ENCODE results near the gene CYP24A1. TPM values are rescaled to one million over a fixed set of nuclear protein-coding genes. Genes with fewer than 3 reads are reported as not detected.

Gene CYP24A1
- total and polyA plus RNA-seq, 2 of the 13 experiments (the other 11 are each of a cell fraction or from before 2014, with no cell fraction given): 9.4 to 32.7 TPM

DNA sequence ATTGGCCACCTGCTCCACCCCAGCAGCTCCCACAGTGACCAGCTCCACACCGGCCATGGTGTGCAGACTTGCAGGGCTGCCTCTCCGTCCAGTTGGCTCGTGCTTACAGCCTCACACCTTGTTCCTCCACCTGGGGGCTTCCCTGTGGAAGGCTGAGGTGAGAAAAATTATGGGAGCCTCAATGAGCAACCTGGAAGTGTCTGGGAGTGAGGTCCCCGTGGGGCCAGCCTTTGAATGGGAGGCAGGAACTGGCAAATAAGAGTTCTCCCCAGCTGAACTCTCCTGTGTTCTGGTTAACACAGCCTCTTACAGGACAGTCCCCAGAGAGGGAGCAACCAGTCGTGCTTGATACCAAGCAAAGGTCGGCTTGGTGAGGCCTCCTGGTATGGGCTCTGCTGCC, 30.3 kb upstream of the CYP24A1 start (continued):
- TF ChIP-seq, protein P1, sequence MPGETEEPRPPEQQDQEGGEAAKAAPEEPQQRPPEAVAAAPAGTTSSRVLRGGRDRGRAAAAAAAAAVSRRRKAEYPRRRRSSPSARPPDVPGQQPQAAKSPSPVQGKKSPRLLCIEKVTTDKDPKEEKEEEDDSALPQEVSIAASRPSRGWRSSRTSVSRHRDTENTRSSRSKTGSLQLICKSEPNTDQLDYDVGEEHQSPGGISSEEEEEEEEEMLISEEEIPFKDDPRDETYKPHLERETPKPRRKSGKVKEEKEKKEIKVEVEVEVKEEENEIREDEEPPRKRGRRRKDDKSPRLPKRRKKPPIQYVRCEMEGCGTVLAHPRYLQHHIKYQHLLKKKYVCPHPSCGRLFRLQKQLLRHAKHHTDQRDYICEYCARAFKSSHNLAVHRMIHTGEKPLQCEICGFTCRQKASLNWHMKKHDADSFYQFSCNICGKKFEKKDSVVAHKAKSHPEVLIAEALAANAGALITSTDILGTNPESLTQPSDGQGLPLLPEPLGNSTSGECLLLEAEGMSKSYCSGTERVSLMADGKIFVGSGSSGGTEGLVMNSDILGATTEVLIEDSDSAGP (CRISPR knock-in tag; IDR thresholded peaks at IDR 0.05; ENCODE audit: borderline replicate concordance): peak; percentile 42; the same call in 1 of the 2 replicates
- TF ChIP-seq, protein P2, sequence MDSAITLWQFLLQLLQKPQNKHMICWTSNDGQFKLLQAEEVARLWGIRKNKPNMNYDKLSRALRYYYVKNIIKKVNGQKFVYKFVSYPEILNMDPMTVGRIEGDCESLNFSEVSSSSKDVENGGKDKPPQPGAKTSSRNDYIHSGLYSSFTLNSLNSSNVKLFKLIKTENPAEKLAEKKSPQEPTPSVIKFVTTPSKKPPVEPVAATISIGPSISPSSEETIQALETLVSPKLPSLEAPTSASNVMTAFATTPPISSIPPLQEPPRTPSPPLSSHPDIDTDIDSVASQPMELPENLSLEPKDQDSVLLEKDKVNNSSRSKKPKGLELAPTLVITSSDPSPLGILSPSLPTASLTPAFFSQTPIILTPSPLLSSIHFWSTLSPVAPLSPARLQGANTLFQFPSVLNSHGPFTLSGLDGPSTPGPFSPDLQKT (CRISPR knock-in tag; IDR thresholded peaks at IDR 0.05; ENCODE audit: borderline replicate concordance): no peak
- TF ChIP-seq ZFP36L1 (CRISPR knock-in tag; IDR thresholded peaks at IDR 0.05): no peak
- no peak for TF ChIP-seq SP2 (CRISPR knock-in tag; IDR thresholded peaks at IDR 0.05)
- peak; percentile 6; the same call in 1 of the 2 replicates for TF ChIP-seq SMC3 (IDR thresholded peaks at IDR 0.05; ENCODE audit: low read length)
- TF ChIP-seq ZNF891 (CRISPR knock-in tag; IDR thresholded peaks at IDR 0.05): 0 out of 2 replicates have a peak, but pooled peaks have one; percentile 34
- TF ChIP-seq, protein P3, sequence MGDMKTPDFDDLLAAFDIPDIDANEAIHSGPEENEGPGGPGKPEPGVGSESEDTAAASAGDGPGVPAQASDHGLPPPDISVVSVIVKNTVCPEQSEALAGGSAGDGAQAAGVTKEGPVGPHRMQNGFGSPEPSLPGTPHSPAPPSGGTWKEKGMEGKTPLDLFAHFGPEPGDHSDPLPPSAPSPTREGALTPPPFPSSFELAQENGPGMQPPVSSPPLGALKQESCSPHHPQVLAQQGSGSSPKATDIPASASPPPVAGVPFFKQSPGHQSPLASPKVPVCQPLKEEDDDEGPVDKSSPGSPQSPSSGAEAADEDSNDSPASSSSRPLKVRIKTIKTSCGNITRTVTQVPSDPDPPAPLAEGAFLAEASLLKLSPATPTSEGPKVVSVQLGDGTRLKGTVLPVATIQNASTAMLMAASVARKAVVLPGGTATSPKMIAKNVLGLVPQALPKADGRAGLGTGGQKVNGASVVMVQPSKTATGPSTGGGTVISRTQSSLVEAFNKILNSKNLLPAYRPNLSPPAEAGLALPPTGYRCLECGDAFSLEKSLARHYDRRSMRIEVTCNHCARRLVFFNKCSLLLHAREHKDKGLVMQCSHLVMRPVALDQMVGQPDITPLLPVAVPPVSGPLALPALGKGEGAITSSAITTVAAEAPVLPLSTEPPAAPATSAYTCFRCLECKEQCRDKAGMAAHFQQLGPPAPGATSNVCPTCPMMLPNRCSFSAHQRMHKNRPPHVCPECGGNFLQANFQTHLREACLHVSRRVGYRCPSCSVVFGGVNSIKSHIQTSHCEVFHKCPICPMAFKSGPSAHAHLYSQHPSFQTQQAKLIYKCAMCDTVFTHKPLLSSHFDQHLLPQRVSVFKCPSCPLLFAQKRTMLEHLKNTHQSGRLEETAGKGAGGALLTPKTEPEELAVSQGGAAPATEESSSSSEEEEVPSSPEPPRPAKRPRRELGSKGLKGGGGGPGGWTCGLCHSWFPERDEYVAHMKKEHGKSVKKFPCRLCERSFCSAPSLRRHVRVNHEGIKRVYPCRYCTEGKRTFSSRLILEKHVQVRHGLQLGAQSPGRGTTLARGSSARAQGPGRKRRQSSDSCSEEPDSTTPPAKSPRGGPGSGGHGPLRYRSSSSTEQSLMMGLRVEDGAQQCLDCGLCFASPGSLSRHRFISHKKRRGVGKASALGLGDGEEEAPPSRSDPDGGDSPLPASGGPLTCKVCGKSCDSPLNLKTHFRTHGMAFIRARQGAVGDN (CRISPR knock-in tag; IDR thresholded peaks at IDR 0.05): peak; percentile 40
- 0 out of 2 replicates have a peak, but pooled peaks have one; percentile 12 for TF ChIP-seq ZNF224 (CRISPR knock-in tag; IDR thresholded peaks at IDR 0.05)
